WI38 (cell line): ENCODE measurements around the gene LIN52.

Experiments used
- H3K4me3 ChIP-seq: 2 replicates; pipeline ENCODE4 v1.5.1; 2011; ENCODE audit warnings: low read depth, mild to moderate bottlenecking, control low read depth, low read length
- CTCF ChIP-seq: IDR thresholded peaks from 2 replicates; pipeline ENCODE4 v1.5.1; 2012; ENCODE audit warnings: low read depth, mild to moderate bottlenecking, control low read depth, low read length

The LIN52 gene

DNA sequence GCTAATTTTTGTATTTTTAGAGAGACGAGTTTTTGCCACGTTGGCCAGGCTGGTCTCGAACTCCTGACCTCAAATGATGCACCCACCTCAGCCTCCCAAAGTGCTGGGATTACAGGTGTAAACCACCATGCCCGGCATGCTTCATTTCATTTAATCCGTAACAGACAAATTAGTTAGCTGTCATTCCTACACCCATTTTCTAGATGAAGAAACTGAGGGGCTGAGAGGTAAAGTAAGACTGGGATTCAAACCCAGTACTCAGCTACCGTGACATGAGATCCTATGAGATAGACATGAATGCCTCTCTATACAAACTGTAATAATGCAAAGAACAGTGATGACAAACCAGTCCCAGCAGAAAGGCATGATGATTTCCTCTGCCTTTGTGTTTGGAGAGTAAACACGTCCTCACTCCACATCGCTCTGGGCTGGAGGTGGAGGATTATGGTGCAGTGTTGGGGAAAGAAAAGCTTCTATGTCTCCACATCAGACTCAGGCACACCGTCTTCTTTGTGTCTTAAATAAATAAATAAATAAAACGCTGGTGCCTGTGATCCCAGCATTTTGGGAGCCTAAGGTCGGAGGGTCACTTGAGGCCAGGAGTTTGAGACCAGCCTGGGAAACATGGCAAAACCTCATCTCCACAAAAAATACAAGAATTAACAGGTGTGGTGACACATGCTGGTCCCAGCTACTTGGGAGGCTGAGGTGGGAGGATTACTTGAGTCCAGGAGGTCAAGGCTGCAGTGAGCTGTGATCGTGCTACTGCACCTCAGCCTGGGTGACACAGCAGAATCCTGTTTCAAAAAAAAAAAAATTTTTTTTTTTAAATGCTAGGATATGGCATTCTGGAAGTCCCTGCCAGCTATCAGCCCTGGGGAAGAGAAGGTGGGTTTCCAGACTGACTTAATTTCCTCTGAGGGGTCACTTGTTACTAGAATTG lies 164.9 kb downstream of the LIN52 start:
- H3K4me3 ChIP-seq: no peak overlapping the region
- no peak for TF ChIP-seq CTCF
